Thyroid gland (tissue), 4 donors: ENCODE results near the gene TRAK2. TPM values are rescaled to one million over a fixed set of nuclear protein-coding genes. Genes with fewer than 3 reads are reported as not detected.

ENCODE experiments used
- DNase-seq, 2 donors: peaks; one replicate each; pipeline ENCODE4 v3.0.0-alpha.2; 2019
- H3K27ac ChIP-seq, 3 donors: fragments of 200-600 bp; sonication (generic); 1 replicate in 2 of 3; 2 replicates in 1 of 3; pipeline ENCODE4 v1.5.1; 2016 to 2019; ENCODE audit warnings: mild to moderate bottlenecking in 1 of 3, moderate library complexity in 1 of 3
- H3K27me3 ChIP-seq: fragments of 200-600 bp; sonication (generic); one replicate; pipeline ENCODE4 v1.5.1; 2019
- H3K36me3 ChIP-seq, 2 donors: fragments of 200-600 bp; sonication (generic); one replicate each; pipeline ENCODE4 v1.5.1; 2016 to 2019
- H3K4me1 ChIP-seq, 2 donors: fragments of 200-600 bp; sonication (generic); one replicate each; pipeline ENCODE4 v1.5.1; 2017 to 2019
- H3K4me3 ChIP-seq, 3 donors: fragments of 200-600 bp; sonication (generic); replicated peaks in 1 of 3; 1 replicate in 2 of 3; 2 replicates in 1 of 3; pipeline ENCODE4 v1.5.1; 2016; ENCODE audit warnings: mild to moderate bottlenecking in 1 of 3
- H3K9me3 ChIP-seq: fragments of 200-600 bp; sonication (generic); one replicate; pipeline ENCODE4 v1.5.1; 2017
- CTCF ChIP-seq, 6 experiments: fragments of 200-600 bp in 3 of 6; fragments of 450-650 bp in 3 of 6; sonication (generic) in 3 of 6; IDR thresholded peaks; one replicate each; pipeline ENCODE4 v1.5.1; 2016 to 2019; ENCODE audit warnings: antibody characterized with exemption in 6 of 6, mild to moderate bottlenecking in 2 of 6, inconsistent platforms in 1 of 6, moderate library complexity in 1 of 6
- POLR2A ChIP-seq, 2 donors: fragments of 450-650 bp; IDR thresholded peaks; one replicate each; pipeline ENCODE4 v1.6.1; 2017; ENCODE audit warnings: antibody characterized with exemption in 2 of 2, mild to moderate bottlenecking in 2 of 2, moderate library complexity in 1 of 2
- WGBS, 2 donors: methylation state at CpG; one replicate each; pipeline ENCODE4 v1.1.5; 2017; 5-methylcytosine and 5-hydroxymethylcytosine counted together
- intact Hi-C: fragments of 100-400 bp; cut with DNase I; formaldehyde crosslinking; loops from one replicate; pipeline ENCODE4 v1.15.1; 2023
- total RNA-seq, 4 donors: library from RNA; depleted of rRNA; stranded (reverse); fragments of >200 nt; gene quantifications; one replicate each; pipeline ENCODE4 v1.2.3, GENCODE V29; 2016

Gene TRAK2
- total RNA-seq, 4 donors from 2014 or later: 71.7 to 89.6 (median 79.7) TPM

- H3K4me1 ChIP-seq: peaks cover 33 to 65% of the 10 kb centered on the region in 2 donors
- peak overlapping the region; percentile 68 to 83 (median 79) for H3K27ac ChIP-seq
- H3K9me3 ChIP-seq: no peaks in the 10 kb centered on the region
- TF ChIP-seq CTCF (IDR thresholded peaks at IDR 0.05) (no peak), POLR2A (IDR thresholded peaks at IDR 0.05) (no peak)
- H3K27me3 ChIP-seq: no peaks in the 10 kb centered on the region
- no peak overlapping the region for H3K4me3 ChIP-seq
- no peaks in the 10 kb centered on the region for H3K36me3 ChIP-seq
- WGBS, 2 donors: 63 to 65% methylated on average over 4 of the region's 4 CpGs
- no peak for DNase-seq
- intact Hi-C loops: no loop called here
Observed at GRCh38 chr2:201413552-201413951, 37.7 kb downstream of the TRAK2 start.

- no peak for DNase-seq
- H3K27me3 ChIP-seq: no peaks in the 10 kb centered on the region
- WGBS, 2 donors: 57 to 58% methylated on average over 2 of the region's 2 CpGs
- no peak overlapping the region for H3K4me3 ChIP-seq
- no peaks in the 10 kb centered on the region for H3K36me3 ChIP-seq
- peak overlapping the region; percentile 68 to 83 (median 79) for H3K27ac ChIP-seq
- peaks cover 33 to 65% of the 10 kb centered on the region in 2 donors for H3K4me1 ChIP-seq
- intact Hi-C loops: no loop called here
- H3K9me3 ChIP-seq: no peaks in the 10 kb centered on the region
- TF ChIP-seq POLR2A (IDR thresholded peaks at IDR 0.05) (no peak), CTCF (IDR thresholded peaks at IDR 0.05) (no peak)
Observed at GRCh38 chr2:201413143-201413542, 38.1 kb downstream of the TRAK2 start.

- intact Hi-C loops: no loop called here
- no peak overlapping the region for H3K27ac ChIP-seq
- H3K27me3 ChIP-seq: no peaks in the 10 kb centered on the region
- H3K36me3 ChIP-seq: no peaks in the 10 kb centered on the region
- H3K4me1 ChIP-seq: peaks cover 41 to 80% of the 10 kb centered on the region in 2 donors
- TF ChIP-seq CTCF (IDR thresholded peaks at IDR 0.05): no peak
- no peak for TF ChIP-seq POLR2A (IDR thresholded peaks at IDR 0.05)
- H3K4me3 ChIP-seq: no peak overlapping the region
- DNase-seq: no peak
- no peaks in the 10 kb centered on the region for H3K9me3 ChIP-seq
Observed at GRCh38 chr2:201411421-201411820, 39.8 kb downstream of the TRAK2 start.

GRCh38 chr2:201408931-201409330 is 42.3 kb downstream of the TRAK2 start:
- Histone ChIP-seq H3K27ac (no peak overlapping the region), H3K4me3 (no peak overlapping the region), H3K9me3 (no peaks in the 10 kb centered on the region), H3K36me3 (no peaks in the 10 kb centered on the region), H3K4me1 (peaks cover 48 to 89% of the 10 kb centered on the region in 2 donors), H3K27me3 (no peaks in the 10 kb centered on the region)
- intact Hi-C loops: no loop called here
- no peak for DNase-seq
- TF ChIP-seq POLR2A (IDR thresholded peaks at IDR 0.05) (no peak), CTCF (IDR thresholded peaks at IDR 0.05) (no peak)
- WGBS, 2 donors: 96% methylated on average over 3 of the region's 3 CpGs

GRCh38 chr2:201407265-201407664 is 44.0 kb downstream of the TRAK2 start:
- no peak for DNase-seq
- WGBS, 2 donors: 75 to 93% methylated on average over 2 of the region's 2 CpGs
- H3K36me3 ChIP-seq: no peaks in the 10 kb centered on the region
- H3K27ac ChIP-seq: peak overlapping the region; percentile 75 to 83 (median 79)
- no peaks in the 10 kb centered on the region for H3K27me3 ChIP-seq
- intact Hi-C loops: no loop called here
- no peak overlapping the region for H3K4me3 ChIP-seq
- peaks cover 50 to 89% of the 10 kb centered on the region in 2 donors for H3K4me1 ChIP-seq
- H3K9me3 ChIP-seq: no peaks in the 10 kb centered on the region
- no peak for TF ChIP-seq POLR2A (IDR thresholded peaks at IDR 0.05)
